Measurements from ENCODE around the gene PLCB2.

The PLCB2 gene

DNA sequence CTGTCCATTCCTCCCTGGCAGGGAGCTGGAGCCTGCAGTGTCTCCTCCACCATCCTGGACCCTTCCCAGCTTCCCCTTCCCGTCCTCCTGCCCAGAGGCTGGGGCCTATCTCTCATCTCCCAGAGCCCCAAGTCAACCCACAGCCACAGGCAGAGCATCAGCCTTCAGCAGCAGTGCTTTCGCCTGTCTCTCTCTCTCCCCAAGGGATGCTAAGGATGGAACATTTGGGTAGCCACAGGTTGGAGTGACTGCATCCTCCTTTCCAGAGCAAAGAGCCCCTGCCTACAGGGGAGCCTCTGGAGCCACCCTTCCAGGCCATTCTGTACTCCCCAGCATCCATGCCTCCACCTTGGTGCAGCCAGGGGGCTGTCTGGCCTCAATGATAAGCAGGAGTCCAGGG lies 4.2 kb downstream of the PLCB2 start:
- no peak for DNase-seq (ENCODE audit: low read depth)

DNA sequence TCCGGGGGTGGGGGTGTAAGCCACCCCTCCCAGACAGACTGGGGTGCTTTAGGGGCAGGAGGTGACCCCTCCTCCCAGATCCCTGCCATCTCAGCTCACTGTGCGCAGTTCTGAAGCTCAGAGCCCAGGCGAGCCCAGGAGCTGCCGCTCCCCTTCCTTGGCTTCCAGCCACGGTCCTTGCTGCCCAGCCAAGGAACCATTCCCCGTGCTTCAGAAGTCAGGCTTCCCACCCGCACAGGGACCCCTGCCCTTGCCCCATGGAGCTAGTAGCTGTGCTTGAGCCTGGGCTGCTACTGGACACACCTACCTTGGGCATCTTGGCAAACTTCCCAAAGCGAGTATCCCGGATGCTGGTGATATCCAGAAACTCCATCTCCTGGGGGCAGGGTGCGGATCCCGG lies 4.8 kb downstream of the PLCB2 start:
- DNase-seq (ENCODE audit: low read depth), result no peak

DNA sequence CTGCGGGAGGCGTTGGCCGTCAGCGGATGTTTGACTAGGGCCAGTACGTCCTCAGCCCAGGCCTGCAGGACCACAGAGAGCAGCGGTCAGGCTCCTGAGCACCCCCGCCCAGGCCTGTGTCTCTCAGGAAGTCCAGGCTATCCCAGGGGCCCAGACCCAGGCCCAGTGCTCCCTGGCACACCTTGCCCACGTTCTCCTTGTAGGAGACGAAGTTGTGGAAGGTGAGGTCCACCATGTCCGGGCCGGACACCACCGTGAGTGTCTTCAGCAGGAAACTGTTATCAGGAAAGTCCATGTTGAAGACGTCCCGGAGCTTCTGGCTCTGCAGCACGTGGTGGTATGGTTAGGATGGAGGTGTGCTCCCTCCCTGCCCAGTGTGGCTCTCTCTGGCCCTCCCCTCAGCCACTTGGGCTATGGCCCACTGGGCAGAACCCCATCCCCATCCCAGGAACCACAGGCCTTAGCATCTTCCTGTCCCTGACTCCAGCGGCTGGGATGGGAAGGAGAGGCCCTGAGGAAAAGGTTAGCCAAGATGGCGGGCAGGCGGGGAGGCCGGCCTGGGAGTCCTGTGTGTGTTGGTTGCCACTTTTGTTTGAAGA lies 5.3 kb downstream of the PLCB2 start:
- no peak for DNase-seq (ENCODE audit: low read depth)

DNA sequence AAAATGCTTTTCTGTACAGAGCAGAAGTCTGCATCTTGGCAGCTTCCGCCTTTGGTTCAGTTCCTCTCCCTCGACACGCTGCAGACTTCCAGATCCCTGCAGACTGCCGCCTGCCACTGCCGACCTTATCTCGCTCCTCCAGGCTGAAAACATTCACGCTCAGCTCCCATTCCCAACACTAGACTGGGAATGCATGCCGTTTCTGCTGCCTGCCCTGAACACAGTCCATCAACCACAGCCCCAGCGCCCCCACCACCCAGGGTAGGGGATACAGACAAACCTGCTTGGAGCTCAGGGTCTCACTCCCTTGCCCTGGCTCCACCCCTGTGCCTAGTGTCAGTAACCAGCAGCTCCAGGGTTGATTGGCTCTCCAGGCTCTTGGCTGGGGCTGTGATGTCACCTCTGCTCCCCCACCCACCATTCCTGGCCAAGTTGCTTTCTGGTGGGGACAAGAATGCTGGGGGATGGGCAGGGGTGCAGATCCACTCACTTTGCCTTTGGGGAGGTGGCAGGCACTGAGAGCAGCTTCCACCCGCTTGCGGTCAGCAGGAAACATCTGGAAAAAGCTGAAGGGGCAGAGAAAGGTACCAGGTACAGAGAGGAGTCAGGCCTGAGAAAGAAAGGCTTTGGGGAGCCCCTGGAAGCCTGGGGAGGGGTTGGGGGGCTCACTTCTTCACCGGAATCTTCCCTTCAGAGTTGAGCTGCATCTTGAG lies 6.1 kb downstream of the PLCB2 start:
- DNase-seq (ENCODE audit: low read depth), result no peak

DNA sequence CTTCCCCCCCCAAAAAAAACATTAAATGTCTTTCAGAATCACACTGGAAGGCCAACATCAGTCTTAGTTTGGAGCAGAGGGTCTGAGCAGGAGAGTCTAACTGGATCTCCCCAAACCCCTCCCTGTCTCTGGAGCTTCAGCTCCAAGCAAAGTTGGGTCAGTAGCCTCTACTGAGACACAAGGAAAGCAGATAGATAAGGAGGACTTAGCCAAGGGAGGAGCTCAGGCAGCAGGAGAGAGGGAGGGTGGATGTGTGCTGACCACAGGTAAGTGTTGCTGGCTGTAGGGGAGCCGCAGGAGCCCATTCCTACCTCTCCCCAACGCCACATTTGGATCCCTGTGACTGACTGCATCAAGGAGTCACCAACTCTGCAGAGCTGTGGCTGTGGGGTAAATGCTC lies 7.0 kb downstream of the PLCB2 start:
- no peak for DNase-seq (ENCODE audit: low read depth)

DNA sequence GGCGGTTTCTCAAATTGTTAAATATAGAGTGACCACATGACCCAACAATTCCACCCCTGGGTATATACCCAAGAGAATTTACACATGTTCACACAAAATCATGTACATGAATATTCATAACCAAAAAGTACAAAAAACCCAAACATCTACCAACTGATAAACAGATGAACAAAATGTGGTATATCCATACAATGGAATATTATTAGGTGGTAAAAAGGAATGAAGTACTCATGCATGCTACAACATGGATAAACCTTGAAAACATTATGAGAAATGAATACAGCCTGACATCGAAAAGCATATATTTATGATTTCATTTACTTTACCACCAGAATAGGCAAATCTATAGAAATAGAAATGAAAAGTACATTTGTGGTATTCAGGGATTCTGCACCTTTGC lies 7.4 kb downstream of the PLCB2 start:
- no peak for DNase-seq (ENCODE audit: low read depth)

DNA sequence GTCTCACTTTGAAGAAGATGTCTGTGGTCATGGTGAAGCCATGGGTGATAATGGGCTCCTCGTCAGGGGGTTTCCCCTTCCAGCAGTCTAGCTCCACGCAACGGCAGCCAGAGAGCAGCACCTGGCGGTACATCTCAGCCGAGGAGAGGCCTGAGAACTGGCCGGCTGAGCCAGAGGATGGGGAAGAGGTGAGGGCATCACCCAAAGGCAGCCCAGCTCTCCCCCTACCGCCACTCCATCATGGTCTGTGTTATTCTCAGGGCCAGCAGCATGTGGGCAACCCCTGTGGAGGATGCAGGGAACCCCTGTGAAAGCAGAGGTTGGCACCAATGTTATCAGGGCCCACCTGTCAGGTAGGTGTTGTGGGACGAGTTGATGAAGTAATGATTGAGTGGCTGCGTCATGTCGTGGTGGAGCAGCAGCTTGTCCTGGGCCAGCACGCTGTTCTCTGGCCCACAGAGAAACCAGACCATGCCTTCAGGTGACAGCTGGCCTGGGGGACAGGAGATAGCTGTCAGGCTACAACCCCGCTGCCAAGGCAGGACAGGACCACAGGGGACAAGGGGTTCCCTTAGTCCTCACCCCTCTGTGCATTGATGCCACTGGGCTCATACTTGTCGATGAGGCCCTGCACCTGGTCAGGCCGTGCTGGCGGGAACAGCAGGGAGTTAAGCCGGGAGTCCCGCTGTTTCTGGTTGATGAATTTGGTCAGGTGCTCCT lies 9.4 kb downstream of the PLCB2 start:
- no peak for DNase-seq (ENCODE audit: low read depth)

DNA sequence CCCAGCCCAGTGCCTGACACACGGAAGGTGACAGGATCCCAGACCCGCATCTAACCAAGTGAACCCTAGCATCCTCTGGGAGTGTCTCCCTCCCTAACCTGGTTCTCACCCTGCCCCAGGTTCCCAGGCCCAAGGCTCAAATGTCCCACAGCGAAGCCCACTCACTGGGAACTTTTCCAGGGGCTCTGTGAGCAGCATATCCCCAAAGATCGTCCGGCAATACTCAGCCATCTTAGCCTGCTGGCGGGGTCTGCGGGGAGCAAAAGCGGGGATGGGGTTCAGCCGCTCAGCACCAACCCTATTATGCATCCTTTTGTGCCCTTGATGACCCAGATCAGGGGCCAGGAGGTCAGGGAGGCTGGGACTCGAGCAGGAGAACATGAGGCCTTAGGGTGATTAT lies 10.4 kb downstream of the PLCB2 start:
- no peak for DNase-seq (ENCODE audit: low read depth)

DNA sequence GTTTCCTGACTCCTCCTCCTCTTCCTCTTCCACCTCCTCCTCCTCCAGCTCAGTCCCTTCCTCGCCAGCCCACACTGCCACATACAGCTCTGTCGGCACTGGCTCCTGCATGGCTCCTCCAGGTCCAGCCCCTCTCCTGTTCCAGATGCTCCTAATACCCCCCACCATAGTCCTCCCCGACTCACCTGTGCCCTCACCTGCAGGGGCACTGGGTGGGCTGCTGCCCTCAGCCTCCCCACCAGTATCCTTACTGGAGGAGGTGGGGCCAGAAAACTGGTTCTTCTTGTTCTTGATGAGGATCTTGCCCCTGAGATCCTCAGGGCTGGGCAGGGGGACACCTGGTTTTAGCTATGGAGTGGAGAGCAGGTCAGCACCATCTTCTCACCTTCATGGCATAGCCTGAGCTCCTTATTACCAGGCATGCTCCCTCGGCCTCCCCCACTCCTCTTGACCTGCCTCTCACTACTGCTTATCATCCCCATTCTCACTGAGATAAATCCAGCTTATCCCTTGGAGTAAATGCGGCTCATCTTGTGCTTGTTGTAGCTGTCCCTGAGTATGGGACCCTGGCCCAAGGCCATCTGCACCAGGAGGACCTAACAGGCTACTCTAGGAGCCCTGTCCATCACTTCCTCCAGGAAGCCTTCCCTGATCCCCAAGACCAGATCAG lies 11.0 kb downstream of the PLCB2 start:
- DNase-seq (ENCODE audit: low read depth), result no peak

DNA sequence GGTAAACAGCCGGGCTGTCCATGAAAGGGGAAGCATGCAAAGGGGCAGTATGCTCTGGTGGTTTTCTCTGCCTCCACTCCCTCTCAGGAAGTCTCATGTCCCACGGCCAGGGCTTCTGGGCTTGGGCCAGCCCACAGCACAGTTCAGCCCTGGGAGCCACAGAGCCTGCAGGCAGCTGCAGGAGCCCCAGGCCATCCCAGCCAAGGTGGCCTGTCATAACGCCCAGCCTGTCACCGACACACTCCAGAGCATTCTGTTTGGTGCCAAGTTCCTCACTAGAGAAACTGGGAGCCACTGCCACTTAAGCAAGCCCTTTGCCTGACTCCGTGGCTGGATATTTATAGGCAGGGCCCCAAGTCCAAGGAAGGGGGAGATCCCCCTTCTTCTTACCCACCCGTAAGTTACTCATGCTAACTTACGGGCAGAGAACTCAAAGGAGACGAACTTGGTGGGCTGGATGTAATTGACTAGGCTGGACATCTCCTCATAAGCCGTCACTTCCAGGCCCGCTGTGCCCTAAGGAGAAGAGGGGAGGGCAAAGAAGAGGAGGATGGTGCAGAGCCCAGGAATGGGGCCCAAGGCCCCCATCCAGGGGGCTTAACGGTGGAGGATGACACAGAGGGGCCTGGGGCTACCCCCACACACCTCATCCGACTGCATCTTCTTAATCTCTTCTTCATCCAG lies 11.7 kb downstream of the PLCB2 start:
- DNase-seq (ENCODE audit: low read depth), result no peak

DNA sequence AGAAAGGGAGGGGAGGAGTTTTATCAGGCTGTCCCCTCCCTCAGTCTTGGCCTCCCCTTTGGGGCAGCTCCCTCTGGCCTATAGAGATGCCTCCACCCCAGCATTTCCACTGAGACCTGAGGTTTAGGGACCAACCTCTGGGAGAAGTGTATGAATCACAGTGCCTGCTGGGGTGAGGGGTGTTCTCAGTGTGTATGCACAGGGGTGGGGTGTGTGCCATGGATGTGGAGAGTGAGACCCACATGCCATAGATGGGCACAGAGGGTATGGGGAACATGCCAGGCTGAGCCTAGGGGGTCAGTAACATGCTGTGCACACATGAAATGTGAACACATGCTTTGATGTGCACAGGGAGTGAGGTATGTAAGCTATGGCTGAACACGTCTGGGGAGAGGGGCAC lies 12.4 kb downstream of the PLCB2 start:
- no peak for DNase-seq (ENCODE audit: low read depth)

DNA sequence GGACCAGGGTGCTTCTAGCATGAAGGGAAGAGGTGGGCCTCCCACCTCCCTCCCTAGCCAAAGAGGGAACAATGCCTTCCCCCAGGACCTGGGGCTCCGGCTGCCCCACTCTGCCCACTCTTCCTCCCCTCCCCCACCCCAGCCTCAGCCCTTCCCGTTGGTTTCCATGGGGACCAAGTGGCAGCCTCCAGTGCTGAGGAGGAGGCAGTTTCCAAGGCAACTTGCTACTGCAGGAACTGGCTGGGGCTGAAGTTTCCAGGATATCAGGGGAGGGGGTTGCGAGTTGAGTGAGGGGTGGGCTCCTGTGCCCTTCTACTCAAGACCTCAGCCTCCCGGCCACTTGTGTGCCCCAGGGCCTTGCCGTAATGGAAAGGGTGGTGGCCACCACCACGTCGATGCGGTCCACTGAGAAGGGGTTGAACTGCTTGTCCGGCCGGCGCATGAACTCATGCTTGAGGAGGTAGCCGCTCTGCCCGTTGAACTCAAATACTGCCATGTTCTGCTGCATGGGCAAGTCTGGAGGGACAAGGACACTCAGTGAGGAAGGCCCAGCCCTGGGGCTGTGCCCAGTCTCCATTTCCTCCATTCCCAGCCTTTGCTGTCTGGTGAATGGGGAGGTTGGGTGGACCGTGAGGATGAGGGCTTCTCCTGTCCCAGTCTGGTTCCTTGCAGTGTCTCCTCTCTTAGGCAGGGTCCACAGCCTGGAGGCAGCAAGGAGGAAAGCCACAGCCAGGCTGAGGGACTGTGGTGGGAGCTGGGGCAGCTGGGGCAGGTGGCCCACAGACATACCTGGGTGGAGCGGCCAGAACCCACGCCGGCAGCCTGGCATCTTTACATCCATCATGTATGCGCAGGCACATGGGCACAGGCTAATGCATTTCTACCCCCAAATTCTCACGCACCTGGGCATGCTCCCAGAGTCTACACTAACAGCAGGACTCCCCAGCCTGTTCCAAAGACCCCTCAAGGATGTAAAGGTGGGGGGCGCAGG lies 13.5 kb downstream of the PLCB2 start:
- DNase-seq (ENCODE audit: low read depth), result no peak

DNA sequence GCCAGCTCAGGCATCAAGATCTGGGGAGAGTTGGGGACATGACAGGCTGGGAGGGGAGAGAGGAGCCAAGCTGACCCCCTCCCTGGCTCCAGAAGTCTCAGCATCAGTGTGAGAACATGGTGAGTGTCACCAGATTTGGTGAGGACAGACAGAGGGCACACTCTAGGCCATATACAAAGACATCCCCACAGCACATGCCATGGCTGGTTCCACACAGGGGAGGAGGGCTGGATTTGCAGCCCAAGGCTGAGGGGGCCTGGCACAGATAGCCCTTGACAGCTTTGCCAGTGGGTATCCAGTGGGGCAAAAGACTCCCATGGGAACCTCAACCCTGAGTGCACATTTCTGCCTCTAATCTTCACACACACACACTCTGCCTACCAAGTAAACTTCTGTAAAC lies 14.7 kb downstream of the PLCB2 start:
- DNase-seq (ENCODE audit: low read depth), result no peak

DNA sequence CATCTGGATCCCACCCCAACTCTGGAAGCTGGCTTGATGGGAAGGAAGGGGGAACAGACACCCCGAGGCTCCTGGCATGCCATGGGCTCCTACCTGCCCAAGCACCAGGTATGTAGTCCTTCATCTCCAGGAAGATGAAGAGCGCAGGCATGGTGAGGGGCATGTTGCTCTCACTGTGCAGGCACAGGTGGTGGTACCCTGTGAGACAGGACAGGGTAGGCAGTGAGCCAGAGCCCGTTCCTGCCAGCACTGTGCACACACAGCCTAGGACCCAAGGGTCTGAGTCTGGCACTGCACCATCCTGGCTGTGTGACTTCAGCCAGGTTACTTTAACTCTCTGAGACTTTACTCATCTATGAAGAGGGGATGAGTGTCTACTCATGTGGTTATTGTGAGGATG lies 15.5 kb downstream of the PLCB2 start:
- no peak for DNase-seq (ENCODE audit: low read depth)

DNA sequence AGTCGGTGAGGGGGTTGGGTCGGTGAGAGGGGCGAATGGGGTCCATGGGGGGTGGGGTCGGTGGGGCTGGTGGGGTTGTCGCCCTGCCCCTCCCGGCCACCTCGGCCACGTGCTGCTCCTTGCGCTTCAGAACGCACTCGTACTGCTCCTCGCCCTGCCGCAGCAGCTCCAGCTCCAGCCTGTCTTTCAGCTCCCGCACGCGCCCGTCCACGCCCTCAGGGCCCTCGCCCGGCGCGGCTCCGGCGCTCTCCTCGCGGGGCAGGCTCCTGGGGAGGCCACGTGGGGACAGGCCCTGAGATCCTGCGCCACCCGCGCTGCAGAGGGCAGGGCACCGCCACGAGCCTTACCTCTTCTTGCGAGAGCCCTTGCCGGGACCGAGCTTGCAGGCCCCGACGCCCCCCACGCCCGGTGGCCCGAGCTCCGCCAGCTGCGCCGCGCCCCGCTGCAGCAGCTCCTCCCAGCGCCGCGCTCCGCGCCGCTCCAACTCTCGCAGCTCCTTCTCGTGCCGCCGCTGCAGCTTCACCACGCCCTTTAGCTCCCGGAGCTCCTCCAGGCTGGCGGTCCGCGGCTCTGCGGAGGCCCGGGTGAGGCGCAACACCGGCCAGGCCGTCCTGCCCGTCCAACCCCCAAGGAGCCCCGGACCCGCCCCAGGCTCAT lies 16.7 kb downstream of the PLCB2 start:
- DNase-seq (ENCODE audit: low read depth), result no peak

DNA sequence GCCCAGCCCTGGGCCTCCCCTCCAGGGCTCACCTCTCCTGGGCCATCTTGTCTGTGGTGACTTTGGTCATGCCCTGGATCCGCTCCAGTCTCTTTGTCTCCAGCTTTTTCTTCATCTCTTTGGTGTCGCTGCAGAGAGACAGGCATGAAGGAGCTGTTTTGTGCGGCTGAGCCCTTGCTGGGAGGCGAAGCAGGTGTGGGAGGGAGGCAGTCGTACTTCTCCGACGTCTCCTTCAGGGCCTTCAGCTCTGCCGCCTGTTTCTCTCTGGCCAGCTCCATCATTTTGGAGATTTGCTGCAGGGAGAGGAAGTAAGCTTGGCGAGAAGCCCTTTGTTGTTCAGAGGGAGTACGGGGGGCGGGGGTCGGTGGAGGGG lies 17.2 kb downstream of the PLCB2 start:
- DNase-seq (ENCODE audit: low read depth), result no peak

DNA sequence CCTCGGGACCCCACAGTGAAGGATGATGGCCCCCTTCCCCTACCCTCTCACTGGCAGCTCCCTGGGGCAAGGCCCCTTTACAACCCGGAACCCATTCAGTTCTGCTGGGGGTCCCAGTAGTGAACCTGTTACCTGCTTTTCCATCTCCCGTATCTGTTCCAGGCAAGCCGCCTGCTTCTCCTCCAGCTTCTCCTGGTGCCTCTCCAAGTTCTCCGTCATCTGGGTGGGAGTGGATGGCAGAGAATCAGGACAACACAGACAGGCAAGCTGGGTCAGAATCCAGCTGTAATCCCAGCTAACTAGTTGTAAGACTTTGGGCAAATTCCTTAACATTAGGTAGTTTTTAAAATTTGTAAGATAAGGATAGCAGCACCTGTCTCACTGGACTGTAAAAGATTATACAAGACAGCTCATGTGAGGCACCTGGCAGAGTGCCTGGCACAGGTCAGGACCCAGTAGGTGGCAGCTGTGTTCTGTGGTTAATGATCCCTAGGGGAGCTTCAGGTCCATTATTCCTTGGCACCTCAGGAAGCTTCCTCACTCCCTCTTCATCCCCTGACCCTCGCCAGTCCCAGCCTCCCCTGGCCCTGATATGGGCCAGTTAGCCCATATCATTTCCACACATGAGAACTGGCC lies 18.5 kb downstream of the PLCB2 start:
- no peak for DNase-seq (ENCODE audit: low read depth)

DNA sequence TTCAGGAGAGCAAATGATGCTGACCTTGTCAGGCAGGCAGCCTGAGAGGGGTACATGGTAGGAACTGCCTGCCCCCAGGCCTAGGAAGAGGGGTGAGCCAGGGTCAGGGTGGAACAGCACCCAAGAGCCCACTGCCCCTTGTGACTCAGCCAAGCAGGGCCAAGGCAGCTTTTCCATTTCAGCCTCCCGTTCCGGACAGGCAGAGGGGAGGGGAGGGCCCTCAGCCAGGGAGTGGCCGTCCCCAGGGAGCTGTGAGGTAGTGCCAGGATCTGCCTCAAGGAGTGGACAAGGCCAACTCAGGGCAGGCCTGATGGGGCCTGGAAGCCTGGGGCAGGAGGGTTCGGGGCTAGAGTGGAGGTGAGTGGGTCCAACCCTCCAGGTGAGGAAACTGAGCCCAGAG lies 19.8 kb downstream of the PLCB2 start:
- no peak for DNase-seq (ENCODE audit: low read depth)

DNA sequence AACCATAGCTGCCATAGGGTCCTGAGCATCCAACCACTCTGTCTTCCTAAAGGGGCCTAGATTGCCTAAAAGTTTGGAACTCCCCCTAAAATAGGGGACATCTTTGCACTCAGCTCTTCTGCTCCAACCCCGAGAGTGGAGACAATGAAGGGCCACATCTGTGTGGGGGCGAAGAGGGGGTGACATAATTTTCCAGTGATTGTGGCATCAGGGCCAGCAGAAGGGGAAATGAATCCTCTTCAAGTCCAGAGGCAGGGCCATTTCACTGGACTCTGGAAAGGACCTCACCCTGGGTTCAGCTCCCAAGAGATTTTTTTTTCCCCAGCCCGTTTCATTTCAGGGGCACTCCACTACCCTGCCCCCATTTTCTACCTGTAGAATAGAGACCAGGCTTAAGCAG lies 20.2 kb downstream of the PLCB2 start:
- DNase-seq (ENCODE audit: low read depth), result no peak

DNA sequence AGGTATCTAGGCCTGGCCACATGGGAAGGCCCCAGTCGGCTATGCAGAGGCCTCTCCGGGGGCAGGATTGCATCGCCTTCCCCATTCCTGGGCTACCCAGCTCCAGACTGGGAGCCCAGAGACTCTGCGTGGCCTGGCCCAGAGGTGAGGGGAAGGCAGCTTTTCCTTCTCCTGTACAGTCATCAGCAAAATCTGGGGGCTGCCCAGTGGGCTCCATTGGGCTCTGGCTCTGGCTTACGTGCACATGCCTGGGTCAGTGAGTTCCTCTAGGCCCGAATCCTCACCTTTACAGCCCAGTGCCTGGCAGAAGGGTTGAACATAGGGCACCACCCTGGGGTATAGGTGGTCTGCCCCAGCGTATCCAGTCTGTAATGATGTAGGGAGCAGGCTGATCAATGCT lies 20.9 kb downstream of the PLCB2 start:
- DNase-seq (ENCODE audit: low read depth), result no peak
